Measurements from ENCODE around the gene NTRK3.
"Not testable (repeated sequence)": the region's sequence is repeated elsewhere in the genome, so short reads cannot be mapped to it uniquely, and the experiment has no call there.

Gene NTRK3

DNA sequence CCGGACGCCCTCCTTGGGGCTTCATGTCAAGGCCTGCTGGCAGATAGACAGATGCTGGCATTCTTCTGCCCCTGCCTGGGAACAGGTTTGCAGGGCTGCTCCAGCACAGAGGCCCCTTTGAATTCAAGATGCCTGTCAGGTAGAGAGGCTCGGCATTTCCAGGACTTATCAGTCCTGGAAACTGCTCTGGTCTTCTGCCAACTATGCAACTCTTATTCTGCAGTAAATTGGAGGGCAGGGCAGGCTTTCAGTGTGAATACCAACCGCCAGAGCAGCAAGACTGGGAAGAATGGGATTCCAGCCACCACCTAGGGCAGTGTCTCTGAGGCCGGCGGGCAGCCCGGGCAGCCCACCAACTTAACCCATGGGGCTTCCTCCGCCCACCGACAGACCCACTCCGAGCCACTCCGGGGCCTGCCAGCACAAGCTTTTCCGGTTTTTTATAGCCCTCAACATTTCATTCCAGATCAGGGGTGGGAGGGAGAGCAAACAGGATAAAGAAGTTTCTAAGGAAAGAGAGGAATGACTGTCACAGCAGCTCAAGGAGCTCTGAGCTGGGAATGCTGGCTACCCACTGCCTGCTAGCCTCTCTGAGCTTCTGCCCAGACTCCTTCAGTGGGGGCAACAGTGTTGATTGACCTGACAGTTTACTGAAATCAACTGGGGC is 140.9 kb downstream of the NTRK3 start:
- no peak for DNase-seq

DNA sequence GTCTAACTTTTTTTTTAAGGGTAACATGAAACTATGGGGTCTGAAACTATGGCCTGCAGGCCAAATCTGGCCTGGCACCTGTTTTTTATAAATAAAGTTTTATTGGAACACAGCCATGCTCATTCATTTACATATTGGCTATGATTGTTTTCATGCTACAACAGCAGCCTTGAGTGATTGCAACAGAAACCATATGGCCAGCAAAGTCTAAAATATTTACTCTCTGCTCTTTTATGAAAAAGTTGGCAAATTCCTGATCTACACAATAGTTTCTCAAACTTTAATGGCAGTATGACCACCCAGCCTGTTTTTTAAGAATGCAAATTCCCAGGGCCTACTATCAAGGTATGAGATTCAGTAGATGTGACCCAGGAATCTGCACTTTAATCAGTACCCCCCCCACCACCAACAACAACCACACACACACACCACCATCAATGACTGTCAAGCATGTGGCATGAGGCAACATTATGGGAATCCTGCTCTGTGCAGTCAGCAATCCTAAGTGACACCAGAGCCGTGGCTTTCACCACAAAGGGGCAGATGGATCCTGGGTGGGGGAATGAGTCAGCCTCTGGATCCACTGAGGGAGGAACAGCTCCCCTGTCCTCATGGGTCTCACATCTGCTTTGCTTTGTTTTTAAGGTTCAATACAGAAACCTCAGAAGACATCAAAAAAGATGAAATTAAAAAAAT is 142.8 kb downstream of the NTRK3 start:
- DNase-seq: no peak

DNA sequence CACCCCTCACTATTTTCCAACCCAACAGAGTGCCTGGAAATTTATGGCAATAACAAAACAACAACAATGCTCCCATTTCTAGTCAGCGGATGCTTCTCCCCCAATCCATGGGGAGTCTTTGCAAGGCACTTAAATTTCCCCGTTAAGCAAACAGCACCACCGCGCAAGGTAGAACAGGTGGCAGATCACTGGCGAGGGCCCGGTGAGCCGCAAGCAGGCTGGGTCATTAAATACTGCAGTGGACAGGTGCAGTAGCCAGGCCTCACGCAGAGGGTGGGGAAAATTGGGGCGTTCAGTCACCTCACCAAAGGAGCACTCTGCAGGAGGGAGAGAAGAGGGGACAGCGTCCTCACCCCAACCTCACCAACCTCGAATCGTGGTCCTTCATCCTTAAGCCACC is 147.5 kb downstream of the NTRK3 start:
- DNase-seq: no peak

DNA sequence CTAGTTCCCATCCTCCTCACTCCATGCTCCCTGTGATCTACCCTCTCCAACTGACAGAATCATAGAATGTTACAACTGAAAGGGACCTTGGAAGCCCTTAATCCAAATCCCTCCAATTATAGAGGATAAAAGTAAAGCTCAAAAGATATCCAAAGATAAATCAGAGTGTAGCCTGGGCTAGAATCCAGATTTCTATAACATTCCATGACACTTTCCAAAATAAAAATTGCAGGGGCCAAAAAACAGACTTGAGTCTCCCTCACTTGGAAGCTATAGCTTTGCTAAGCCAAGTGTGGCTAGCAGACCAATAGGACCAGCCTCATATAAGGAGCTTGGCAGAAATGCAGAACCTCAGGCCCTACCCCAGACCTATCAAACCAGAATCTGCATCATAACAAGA is 148.1 kb downstream of the NTRK3 start:
- no peak for DNase-seq

DNA sequence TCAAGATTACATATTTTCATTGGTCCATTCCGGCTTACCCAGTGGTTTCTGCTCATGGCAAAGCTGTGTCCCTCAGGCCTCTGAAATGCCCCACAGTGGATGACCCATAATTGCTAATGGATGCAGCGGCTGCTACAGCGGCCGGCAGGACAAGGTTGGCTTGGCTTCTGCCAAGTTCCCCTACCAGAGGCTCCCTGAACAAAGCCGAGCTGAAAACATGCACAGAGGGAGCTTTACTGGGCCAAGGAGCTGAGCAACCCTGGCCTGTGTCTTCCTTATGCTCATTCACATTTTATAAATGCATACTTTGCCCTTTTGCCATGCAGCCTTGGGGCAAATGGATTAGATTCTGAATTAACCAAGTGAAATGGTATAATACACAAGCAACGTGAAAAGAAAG is 150.5 kb downstream of the NTRK3 start:
- no peak for DNase-seq

DNA sequence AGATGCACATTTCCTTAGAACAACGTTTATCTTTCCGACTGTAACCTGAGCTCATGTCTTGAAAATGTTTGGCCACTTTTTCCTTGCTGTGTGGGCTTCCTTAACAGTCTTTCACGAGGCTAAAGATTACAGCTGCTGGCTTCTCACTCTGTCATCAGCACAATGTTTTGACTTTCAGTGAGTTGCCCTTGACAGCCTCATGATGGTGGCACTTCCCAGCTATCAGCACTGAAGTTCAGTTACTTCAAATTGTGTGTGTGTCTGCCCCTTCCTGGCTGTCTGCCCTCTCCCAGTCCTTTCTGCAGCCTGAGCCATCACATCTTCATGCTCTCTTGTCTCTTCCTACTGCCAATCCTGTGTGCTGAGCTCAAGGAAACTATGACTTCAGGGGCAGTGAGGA is 152.2 kb downstream of the NTRK3 start:
- no peak for DNase-seq

DNA sequence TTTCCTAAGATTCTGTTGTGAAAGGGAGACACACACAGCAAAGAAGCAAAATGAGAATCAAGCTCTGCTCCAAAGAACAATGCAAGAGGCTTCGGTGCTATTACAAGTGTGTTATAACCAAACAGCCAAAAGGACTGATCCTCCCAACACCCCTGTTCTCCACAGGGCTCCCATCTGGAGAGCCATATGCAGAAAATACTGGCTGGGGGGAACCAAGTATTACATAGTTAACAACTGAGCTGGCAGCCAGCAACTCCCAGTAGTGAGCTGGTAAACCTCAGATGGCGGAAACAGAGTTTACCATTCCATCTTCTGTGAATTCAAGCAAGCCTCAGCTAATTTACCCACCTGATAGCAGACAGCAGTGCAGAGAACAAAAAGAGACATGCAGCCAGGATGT is 156.4 kb downstream of the NTRK3 start:
- no peak for DNase-seq

DNA sequence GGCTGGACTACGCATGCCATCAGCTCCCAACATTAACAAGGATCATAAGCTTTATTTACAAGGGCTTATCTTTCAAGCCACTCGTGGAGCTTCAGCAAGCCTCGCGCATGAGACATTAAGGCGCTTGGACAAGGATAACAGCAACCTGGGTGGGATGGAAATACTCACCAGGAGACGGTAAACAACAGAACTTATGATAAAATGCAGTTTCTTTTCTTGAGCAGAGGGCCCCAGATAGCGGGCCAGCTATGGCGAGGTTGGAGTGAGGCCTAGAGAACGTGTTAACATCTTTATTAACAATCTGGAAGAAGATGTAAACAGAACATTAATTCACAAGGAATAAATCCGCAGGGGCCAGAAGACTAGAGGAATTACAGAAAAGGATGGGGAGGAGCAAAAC is 158.2 kb downstream of the NTRK3 start:
- no peak for DNase-seq

DNA sequence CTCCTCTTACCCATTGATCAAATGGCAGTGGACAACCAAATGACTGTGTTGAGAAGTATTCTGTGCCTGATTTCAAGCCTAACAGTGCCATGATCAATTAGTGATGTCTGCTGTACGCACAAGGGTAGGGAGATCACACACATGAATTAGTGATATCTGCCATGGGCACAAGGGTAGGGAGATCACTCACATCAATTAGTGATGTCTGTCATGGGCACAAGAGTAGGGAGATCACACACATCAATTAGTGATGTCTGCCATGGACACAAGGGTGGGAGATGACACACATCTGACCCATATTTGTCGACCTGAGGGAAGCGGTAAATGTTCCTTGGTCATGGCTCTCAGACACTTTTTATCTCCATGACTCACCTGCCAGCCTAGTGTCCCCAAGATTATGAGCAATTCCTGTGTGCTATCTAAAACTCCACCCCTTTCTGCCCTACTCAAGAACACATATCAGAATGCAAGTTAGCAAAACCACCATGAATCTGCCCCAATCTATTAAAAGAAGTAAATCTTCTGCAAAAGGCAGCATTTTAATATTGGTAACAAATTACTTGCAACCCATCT is 165.0 kb downstream of the NTRK3 start:
- no peak for DNase-seq

DNA sequence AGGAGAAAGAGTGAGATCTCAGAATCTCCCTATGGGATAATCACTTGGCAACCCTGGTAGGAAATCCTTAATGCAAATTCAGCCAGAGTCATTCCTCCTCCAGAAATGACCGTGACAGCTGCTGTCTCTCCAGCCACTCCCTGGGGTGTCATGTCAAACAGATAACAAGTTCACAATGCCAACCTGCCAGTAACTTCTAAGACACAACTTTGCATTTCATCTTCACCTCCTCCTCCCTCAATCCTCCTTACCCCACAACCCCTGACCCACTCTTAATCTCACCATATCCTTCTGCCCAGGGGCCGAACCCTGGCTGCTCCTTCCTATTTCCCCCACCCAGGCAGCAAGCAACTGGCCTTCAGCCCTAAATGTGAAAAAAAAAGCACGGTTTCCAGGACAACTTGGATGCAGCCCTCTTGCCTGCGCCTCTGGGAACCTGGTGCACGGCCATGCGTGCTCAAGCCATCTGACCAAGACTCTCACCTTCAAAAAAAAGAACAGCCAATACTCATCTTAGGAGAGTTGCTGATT is 166.0 kb downstream of the NTRK3 start:
- DNase-seq: no peak

DNA sequence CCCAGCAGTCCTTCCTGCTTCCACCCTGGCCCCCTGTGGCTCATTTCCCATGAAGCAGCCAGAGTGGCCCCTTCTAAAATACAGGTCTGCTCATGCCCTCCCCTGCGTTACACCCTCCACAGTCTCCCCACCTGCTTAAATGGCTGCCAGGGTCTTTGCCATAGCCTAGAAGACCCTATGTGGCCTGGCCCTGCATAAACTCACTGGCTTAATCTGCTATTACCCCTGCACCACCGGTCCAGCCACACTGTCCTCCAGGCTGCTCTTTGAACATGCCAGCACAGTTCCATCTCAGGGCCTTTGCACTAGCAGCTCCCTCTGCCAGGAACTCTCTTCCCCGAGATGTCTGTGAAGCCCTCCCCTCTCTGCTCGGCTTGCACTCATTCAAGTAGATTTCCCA is 166.8 kb downstream of the NTRK3 start:
- no peak for DNase-seq

DNA sequence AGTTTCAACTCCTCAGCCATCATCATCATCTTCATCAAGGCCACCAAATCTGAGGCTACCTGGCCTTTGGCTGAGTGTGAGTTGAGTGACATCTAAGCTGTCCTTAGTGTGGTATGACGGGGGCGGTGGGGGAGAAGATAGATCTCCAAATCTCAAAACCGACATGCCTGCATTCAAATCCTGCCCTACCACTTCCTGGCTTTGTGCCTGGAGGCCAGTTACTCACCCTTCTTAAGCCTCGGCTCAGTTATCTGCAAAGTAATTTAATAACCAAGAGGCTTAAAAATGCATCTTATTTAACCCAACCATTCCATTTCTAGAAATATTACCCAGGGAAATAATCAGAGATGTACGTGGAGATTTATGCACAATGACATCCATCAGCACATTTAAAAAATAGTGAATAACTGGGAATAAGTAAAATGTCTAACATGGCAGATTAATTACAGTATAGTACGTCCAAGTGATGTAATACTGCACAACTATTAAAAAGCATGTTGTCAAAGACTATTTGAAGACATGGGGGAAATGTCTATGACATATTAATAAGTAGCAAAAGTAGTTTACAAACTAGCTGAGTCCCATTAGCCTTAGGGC is 167.4 kb downstream of the NTRK3 start:
- no peak for DNase-seq

DNA sequence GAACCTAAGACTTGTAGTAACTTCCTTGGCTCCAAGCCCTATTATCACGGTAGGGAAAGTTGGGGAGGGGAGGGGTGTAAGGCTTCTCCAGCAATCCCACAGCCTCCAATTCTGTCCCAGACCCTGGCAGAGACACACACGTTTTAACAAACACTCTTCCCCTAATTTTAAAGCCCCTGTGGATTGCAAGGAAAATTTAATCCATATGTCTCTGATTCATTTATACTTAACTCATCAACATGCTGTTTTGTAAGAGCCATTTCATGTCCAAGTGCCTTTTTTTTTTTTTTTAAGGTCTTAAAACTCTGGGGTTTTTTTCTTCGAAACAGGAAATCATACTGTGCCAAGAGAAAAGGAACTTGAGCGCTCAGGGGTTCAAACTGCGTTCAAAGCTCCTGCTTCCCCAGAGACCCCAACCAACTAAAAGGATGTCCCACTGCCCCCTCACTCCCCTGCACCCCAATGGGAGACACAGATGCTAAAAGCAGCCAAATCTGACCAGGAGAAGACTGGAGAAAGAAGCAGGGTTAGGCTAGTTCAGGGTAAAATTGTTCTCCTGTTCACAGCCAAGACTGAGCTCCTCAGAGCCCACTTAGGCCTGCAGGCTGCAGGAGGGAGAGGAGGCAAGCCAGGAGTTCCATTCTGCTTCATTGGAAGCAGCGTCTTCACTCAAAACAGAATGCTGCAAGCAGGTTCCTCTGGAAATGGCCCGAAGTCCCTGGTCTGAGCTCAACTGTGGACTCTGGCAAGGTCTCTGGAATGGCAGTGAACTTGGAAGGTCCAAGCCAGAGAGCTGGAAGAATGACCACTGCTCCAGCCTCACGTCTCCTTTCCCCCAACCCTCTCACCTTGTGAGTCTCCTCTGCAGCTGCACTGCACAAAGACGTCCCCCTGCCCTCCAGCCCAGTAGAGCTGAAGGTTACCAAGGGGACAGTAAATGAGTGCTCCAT is 172.5 kb downstream of the NTRK3 start:
- DNase-seq: no peak

DNA sequence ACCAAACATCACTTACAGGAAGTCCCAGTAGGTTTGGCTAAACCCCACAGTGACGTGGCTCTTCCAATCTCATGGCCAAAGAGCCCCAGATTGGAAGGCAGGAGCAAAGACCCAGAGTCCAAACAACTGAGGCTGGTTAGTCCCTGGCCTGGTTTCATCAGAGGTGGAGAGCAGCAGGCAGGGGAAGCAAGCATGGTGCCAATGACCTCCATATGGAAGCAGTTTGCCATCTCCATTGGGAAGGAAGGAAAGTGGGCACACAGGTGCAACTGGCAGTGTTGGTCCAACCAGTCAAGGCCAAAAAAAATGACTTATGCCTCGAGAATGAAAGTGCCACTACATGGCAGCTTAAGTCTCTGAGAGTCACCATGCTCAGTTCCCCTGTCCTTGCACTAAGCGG is 175.9 kb downstream of the NTRK3 start:
- DNase-seq: no peak

DNA sequence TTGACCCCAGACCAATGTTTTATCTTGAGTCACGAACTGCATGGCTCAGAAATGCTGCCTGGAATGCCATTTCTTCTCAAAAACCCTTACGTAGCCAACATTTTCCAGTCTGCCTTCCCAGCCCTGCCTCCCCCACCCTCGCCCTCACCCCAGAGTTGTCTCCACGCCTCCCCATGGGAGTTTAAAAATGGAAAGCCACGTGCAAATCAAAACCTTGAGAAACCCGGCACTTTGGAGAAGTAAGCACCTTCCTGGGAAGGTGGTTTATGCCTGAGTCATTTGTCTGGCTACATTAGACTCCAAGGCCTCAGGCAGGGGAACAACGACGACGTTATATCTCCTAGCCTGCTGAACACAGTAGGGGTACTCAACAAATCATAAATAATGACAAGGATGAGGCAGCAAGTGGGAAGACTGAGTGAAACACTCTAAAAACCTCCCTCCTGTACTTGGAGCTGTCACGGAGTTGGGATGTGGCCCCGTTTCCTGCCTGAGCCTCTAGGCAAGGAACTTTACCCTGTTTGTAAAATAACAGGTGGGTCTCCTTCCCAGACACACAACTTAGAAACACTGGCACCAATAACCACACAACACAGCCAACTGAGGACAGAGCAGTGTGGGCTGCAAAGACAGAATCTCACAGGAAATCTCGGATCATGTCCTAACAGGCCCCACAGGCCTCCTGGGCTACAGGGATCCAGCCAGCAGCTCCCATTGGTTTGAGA is 179.1 kb downstream of the NTRK3 start:
- no peak for DNase-seq

DNA sequence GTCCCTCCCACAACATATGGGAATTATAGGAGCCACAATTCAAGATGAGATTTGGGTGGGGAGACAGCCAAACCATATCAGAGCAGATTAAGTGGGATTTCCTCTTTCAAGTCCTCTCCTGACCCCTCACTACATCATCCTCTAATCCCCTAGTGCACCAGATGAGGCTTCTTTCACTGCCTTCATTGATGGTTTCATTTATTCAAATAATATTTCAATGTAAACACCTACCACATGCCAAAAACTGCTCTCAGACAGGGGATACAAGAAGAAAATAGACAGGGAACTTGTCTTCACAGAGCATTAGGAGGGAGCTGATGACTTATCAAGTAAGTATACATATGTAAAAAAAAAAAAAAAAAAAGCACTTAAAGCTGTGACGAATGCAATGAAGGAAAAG is 180.2 kb downstream of the NTRK3 start:
- DNase-seq: no peak

DNA sequence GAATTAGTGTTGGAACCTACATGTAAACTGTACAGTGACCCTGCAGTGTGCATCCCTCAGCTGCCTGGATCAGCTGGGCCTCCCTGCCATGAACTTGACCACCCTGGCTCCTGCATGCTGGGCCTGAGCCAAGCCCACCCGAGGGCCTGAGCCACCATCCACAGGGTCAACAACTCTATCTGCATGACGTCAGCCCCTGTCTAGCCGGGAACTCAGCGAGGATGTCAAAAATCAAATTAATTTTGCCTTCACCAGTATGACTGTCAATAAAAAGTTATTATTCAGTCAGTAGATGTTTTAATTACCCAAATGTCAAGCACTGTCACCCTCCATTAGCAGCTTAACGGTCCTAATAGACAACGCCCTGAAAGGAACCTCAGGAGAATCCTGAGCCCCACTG is 181.4 kb downstream of the NTRK3 start:
- no peak for DNase-seq

DNA sequence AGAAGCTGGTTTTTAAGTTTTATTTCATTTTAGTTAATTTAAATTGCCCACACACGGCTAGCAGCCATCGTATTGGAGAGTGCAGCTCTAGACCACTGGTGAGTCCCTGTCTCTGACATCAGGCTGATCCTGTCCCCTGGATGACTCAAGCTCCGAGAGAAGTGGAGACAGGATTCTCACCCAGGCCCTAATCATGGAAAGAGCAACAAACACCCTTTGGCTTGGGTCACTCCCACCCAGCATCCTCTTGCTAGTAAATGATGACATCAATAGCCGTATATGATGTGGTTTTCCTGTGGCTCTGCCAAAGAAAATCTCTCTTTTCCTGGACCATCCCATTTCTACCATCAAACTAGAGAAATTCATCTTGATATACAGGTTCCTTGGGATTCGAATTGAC is 182.2 kb downstream of the NTRK3 start:
- no peak for DNase-seq

DNA sequence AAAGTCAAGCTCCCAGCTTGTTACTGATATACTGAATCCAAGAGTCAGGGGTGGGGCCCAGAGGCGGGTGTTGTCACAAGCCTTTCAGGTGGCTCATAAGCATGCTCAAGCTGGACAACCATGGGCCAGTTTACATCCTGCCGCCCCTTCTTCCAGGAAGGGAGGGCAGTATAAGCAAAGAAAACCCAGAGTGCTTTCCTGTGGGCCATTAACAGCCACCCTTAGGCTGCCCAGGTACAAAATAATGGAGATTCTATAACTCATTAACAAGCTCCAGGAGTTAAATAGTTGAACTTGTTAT is 183.2 kb downstream of the NTRK3 start:
- no peak for DNase-seq

DNA sequence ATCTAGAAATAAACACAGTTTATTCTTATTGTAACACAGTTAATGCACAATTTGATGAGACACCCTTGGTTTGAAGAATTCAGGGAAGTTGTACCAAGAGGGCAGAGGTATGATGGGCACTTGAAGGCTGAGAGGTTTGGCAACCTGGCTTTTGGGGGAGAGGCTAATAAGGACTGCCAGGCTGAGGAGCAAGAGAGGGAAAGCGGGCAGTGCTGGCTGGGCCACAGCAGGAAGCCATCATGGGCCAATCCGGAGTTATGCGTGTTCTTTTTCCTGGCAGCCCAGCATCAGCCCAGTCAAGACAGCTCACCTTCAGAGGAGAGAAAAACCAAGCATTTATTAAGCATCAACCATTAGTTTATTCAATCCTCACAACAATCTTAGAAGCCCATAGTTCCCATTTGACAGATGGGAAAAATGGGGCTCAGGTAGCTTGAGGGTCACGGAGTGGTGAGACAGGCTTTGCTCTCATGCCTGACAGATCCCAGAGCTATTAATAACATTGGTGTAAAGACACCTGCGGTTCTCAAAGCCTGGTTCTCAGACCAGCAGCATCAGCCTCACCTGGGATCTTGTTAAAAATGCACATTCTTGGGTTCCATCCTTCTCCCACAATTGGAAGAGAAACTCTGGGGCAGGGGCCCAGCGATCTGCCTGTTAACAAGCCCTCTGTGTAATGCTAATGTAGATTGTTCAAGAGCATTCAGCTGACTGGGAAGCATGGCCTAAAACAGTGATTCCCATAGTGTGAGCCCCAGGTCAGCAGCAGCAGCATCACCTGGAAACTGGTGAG is 183.7 kb downstream of the NTRK3 start:
- DNase-seq: no peak

DNA sequence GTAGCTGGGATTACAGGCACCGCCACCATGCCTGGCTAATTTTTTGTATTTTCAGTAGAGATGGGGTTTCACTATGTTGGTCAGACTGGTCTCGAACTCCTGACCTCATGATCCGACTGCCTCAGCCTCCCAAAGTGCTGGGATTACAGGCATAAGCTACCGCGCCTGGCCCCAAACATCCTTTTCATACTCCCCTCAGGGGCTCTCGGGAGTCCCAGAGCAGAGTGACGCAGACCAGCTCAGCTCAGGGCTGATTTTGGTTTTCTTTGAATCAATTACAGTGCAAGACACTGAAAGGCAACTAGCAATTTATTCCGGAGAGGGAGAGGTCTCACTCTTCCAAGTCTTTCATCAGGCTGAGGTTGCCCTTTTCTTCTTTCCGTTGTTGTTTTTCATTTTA is 184.4 kb downstream of the NTRK3 start:
- not testable (repeated sequence) for DNase-seq
